NCI-H526 treated with DMSO at 0.1 percent for 48 hours (cell line): ENCODE results near the gene ERBB2.

Experiments
- DNase-seq: peaks from one replicate; lab custom pipeline; 2025; lab: John Stamatoyannopoulos, UW

Gene ERBB2

DNA sequence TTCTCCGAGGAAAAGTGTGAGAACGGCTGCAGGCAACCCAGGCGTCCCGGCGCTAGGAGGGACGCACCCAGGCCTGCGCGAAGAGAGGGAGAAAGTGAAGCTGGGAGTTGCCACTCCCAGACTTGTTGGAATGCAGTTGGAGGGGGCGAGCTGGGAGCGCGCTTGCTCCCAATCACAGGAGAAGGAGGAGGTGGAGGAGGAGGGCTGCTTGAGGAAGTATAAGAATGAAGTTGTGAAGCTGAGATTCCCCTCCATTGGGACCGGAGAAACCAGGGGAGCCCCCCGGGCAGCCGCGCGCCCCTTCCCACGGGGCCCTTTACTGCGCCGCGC, at the start of gene ERBB2:
Gene ERBB2 (plus strand): TSS at position 247 of the 330 bp plus-strand sequence. CDS start 175 bp downstream, outside the sequence.
- DNase-seq, result no peak

DNA sequence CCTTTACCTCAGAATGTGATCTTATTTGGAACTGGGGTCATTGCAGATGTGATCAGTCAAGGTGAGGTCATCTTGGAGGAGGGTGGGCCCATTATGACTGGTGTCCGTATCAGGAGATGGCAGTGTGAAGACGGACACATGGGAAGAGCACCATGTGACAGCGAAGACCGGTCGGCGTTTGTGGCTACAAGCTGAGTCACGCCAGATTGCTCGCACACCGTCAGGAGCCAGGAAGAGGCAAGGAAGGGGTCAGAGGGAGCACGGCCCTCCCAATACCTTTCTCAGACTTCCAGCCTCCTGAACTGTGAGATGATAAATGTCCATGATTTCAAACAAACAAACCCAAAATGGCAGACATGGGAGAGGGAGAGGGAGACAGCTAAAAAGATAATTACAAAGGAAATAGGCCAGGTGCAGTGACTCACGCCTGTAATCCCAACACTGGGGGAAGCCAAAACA, 49.7 kb upstream of the ERBB2 start:
- DNase-seq, result no peak

DNA sequence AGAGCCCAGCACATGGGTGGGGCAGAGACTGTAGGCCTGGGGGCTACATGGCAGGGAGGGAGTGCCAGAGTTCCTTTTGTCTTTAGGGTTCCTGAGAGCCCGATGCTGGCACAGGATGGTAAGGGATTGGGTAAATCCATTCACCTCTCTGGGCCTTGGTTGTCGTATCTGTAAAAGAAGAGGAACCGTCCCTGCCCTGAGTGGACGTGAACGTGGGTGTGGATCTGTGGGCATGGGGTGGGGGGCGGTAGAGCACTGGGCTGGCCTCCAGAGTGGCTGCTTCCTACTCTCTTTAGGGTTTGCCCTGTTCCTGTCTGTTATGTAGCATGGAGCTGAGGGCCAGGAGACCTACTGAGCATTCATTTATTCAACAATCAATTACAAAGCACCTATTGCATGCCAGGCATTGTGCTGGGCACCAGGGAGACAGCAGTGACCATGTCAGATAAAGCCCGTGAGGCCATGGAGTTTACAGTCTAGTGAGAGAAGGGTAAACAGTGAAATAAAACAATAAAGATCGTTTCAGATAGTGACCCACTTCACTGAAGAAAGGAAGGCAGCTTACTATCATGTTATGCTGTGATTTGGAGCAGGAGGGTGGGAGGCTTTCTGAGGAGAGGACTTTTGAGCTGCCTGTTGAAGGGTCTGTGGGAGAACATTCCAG, 47.8 kb upstream of the ERBB2 start:
- DNase-seq, result no peak

- DNase-seq, result no peak
Measured at GRCh38 chr17:39652587-39653315, 47.1 kb upstream of the ERBB2 start.

- DNase-seq, result no peak
Measured at GRCh38 chr17:39653316-39653661, 46.6 kb upstream of the ERBB2 start.

DNA sequence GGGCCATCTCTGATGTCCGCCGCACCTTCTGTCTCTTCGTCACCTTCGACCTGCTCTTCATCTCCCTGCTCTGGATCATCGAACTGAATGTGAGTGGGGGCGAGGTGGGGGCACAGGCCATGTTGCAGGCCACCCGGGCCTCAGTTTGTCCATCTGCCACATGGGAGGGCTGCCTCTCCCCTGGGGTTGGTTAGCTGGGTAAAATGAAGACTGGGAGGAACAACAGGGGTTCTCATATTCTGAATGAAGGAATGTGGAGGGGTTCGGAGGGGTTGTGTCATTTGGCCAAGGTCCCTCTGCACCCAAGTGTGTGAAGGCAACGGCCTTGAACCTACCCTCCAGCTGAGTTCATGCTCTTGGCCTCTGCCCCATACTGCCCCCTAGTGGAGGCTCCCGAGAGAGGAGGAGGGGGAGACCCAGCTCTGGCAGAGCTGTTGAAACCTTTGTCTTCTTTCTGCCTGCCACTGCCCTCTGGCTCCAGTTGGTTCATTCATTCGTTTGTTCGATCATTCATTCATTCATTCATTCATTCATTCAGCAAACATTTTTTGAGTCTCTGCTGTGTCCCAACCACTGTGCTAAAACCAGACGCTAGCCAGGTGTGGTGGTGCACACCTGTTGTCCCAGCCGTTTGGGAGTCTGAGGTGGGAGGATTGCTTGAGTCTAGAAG, 46.1 kb upstream of the ERBB2 start:
- DNase-seq, result no peak

- no peak for DNase-seq
Measured at GRCh38 chr17:39655105-39655504, 44.8 kb upstream of the ERBB2 start.

- DNase-seq, result no peak
Measured at GRCh38 chr17:39658346-39658745, 41.5 kb upstream of the ERBB2 start.

GRCh38 chr17:39658760-39659159, 41.1 kb upstream of the ERBB2 start:
- DNase-seq, result no peak

GRCh38 chr17:39659279-39660010, 40.4 kb upstream of the ERBB2 start:
- DNase-seq, result no peak

DNA sequence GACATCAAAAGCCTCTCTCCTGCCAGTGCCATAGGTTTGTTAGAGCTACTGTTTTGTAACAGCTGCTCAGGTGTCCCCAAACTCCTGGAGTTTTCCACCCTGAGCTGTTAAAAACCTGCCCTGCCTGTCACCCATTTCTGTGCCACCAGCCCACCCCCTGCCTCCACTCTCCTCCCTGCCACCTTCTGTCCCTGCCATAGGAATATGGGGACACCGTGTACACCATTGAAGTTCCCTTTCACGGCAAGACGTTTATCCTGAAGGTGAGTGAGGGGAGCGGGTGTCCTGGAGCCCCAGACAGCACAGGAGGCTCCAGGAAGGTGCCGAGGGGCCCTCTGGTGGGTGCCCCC, 39.9 kb upstream of the ERBB2 start:
- DNase-seq, result no peak

- no peak for DNase-seq
Measured at GRCh38 chr17:39660397-39661385, 39.2 kb upstream of the ERBB2 start.

DNA sequence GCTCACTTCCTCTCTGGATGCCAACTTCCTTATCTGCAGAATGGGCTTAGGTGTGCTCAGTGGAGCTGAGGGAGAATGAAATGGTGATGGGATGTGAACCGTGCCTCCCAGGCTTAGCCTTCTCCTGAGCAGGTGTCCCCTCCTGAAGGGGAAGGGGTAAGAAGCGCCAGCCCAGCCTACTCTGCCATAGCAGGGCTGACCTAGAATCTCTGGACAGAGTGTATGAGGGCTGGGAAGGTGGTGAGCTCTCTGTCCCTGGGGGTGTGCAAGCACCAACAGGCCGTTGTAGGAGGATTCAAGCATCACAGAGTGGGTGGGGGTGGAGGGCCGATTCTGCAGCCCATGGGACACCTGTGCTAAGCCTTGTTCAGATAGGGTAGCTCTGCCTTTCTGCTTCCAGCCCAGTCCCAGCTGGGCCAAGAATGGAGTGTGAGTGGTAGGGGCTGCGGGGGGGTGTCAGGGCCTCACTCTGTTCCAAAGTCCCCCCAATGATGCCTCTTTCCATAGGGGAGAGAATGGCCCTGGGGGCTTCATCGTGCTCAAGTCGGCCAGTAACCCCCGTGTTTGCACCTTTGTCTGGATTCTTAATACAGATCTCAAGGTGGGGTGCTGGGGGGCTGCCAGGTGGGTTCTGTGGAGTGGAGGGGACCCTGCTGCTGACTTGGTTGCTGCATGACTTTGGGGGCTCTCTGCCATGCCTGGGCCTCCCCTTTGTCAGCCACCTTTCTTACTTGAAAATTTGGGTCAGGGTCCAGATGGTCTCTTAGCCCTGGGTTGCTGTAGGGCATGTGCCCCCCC, 37.9 kb upstream of the ERBB2 start:
- no peak for DNase-seq

DNA sequence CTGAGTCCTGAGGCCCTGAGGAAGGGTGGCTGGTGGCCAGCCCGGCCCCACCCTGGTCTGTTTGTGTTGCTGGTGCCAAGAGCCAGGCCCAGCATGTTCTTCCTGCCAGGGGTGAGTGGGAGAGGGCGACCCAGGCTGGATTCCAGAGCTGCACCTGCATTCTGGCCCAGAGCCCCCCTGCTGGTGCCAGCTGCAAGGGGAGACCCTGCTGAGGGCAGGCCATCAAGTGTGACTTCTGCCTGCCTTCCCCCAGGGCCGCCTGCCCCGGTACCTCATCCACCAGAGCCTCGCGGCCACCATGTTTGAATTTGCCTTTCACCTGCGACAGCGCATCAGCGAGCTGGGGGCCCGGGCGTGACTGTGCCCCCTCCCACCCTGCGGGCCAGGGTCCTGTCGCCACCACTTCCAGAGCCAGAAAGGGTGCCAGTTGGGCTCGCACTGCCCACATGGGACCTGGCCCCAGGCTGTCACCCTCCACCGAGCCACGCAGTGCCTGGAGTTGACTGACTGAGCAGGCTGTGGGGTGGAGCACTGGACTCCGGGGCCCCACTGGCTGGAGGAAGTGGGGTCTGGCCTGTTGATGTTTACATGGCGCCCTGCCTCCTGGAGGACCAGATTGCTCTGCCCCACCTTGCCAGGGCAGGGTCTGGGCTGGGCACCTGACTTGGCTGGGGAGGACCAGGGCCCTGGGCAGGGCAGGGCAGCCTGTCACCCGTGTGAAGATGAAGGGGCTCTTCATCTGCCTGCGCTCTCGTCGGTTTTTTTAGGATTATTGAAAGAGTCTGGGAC, 37.1 kb upstream of the ERBB2 start:
- DNase-seq, result no peak

- no peak for DNase-seq
Measured at GRCh38 chr17:39663340-39663687, 36.5 kb upstream of the ERBB2 start.

DNA sequence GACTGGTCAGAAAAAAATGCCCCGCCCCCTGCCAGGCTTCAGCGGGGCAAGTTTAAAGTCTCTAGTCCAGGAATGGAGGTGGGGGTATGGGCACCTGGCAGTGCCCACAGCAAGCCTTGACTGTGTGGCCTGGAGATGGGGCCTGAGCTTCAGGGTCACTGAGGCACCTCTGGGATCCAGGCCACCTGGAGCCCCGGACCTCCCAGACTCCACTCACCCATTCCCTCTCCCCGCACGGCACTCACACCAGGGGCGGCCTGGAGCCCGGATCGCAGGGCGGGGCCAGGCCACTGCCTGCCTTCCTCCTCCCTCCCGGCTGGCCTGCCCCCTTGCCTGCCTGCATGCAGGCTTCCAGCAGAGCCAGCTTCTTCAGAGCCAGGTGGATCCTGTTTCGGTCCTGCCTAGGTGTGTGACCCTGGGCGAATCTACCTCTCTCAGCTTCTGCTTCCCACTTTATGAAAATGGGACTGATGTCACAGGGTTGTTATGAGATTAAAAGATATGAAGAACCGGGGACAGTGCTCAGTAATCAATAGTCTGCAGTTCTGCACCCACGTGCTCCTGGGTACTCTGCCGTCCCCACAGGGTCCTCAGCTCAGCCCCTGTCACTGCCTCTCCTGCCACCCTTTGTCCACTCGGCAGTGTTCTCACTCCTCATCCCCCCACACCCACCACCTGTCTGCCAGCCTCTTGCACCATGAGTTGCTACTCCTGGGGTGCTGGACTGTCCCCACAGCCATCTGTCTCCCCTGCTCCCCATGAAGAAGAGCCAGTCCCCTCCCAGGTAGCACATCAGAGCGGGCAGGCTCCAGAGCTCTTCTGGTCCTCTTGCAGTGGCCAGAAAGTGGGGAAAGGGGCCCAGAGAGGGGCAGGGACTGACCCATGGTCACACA, 35.9 kb upstream of the ERBB2 start:
- no peak for DNase-seq

DNA sequence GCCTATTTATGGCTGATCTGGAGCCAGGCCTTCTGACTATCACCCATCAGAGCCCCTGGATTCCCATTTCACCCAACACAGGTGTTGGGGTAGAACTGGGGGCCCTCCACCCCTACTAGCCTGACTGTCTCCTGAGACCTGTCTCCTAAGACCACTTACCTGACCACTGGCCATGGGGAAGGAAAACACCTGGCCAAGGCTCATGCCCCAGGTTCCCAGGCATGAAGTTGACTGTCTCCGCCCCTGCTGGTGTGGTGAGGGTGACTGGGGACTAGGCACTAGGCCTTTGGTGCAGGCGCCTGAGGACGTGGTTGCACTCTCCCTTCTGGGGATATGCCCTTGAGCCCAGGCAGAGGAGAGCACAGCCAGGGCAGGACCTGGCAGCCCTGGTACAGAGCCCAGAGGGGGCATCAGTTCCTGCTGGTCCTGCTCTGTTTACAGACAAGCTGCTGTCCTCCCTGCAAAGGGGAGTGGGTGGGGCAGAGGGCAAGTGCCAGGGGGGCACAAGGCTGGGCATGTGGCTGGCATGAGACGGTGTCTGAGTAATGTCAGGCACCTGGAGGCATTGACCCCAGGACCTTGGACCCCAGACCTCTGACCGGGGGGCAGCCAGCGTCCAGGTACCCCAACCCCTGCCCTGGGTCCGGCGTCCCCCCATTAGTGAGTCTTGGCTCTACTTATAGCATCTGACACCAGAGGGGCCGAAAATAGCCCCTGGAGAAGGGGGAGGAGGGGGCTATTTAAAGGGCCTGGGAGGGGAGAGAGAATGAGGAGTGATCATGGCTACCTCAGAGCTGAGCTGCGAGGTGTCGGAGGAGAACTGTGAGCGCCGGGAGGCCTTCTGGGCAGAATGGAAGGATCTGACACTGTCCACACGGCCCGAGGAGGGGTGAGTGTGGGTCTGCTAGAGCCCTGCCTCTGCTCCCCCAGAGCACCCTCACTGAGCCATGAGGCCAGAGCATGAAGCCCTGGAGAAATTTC, 35.0 kb upstream of the ERBB2 start, which contains the start of gene TCAP:
Gene TCAP (plus strand): TSS at position 769 of the 981 bp plus-strand sequence. CDS start 11 bp downstream, at position 780.
- DNase-seq, result no peak
